HG03159 (cell line): ENCODE measurements around the gene MRPL52.
"Not testable (repeated sequence)": the region's sequence is repeated elsewhere in the genome, so short reads cannot be mapped to it uniquely, and the experiment has no call there.

Source experiments
- ATAC-seq: cut with Tn5 transposase; IDR thresholded peaks from one replicate; pipeline ENCODE4 v1.9.1; 2021; ENCODE audit warnings: mild to moderate bottlenecking, moderate library complexity; ENCODE audit not compliant: unreplicated experiment

Gene MRPL52

GRCh38 chr14:22808388-22809209, 21.1 kb upstream of the MRPL52 start:
- no peak for ATAC-seq

- ATAC-seq: no peak
These were observed 18.0 kb upstream of the MRPL52 start for GRCh38 chr14:22811722-22812121.

- no peak for ATAC-seq
These were observed 16.9 kb upstream of the MRPL52 start for GRCh38 chr14:22812744-22813143.

GRCh38 chr14:22813145-22813544, 16.5 kb upstream of the MRPL52 start:
- ATAC-seq: no peak

- ATAC-seq: no peak
These were observed 15.3 kb upstream of the MRPL52 start for GRCh38 chr14:22814373-22814772.

- ATAC-seq: peak; percentile 7
These were observed 14.6 kb upstream of the MRPL52 start, which contains the start of gene SLC7A7 for GRCh38 chr14:22814941-22815713. Gene SLC7A7 (minus strand): TSS chr14:22815435. CDS start chr14:22813398, 2,037 bp downstream.

- ATAC-seq: peak; percentile 51
These were observed 10.3 kb upstream of the MRPL52 start for GRCh38 chr14:22819151-22819988.

GRCh38 chr14:22820731-22821130, 9.0 kb upstream of the MRPL52 start:
- ATAC-seq: no peak

- no peak for ATAC-seq
These were observed 8.3 kb upstream of the MRPL52 start for GRCh38 chr14:22821193-22822015.

GRCh38 chr14:22822016-22822570, 7.6 kb upstream of the MRPL52 start:
- ATAC-seq: no peak

GRCh38 chr14:22822571-22823098, 7.1 kb upstream of the MRPL52 start:
- ATAC-seq: peak; percentile 39

GRCh38 chr14:22824711-22825359, 4.9 kb upstream of the MRPL52 start:
- no peak for ATAC-seq

- not testable (repeated sequence) for ATAC-seq
These were observed 519 bp upstream of the MRPL52 start for GRCh38 chr14:22829076-22829660.

GRCh38 chr14:22830443-22831010, 840 bp downstream of the MRPL52 start:
- peak; percentile 14 for ATAC-seq

- no peak for ATAC-seq
These were observed 5.8 kb downstream of the MRPL52 start for GRCh38 chr14:22835505-22835904.

GRCh38 chr14:22836301-22837113, 6.8 kb downstream of the MRPL52 start, which contains the start of gene MMP14:
Gene MMP14 (plus strand): TSS chr14:22836585. CDS start chr14:22836818, 233 bp downstream.
- no peak for ATAC-seq

GRCh38 chr14:22837114-22837749, 7.5 kb downstream of the MRPL52 start:
- no peak for ATAC-seq
